ENCODE measurements around the gene ZNF691.

The ZNF691 gene

DNA sequence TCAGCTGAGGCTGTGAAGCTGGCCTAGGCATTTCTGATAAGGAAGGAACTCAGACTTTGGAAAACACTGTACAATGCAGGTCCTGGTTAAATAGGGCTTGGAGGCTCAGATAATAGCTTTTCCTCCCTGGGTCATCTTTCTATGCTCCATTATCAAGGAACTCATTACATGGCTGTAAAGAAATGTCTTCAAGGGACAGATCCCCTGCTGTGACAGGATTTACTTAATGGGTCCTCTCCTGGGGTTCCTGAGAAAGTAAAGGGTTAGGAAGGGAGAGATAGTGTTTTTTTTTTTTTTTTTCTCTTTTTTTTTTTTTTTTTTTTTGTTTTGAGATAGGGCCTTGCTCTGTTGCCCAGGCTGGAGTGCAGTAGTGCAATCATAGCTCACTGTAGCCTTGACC, 15.1 kb upstream of the ZNF691 start:
- H3K4me3 ChIP-seq (ENCODE audit: low read depth, low read length): no peak overlapping the region

- no peak overlapping the region for H3K4me3 ChIP-seq (ENCODE audit: low read depth, low read length)
These were observed 13.7 kb upstream of the ZNF691 start for GRCh38 chr1:42832641-42833240.

GRCh38 chr1:42833981-42834380, 12.4 kb upstream of the ZNF691 start:
- no peak overlapping the region for H3K4me3 ChIP-seq (ENCODE audit: low read depth, low read length)

- no peak overlapping the region for H3K4me3 ChIP-seq (ENCODE audit: low read depth, low read length)
These were observed 11.6 kb upstream of the ZNF691 start for GRCh38 chr1:42834803-42835202.

GRCh38 chr1:42835422-42835821, 11.0 kb upstream of the ZNF691 start:
- H3K4me3 ChIP-seq (ENCODE audit: low read depth, low read length): no peak overlapping the region

DNA sequence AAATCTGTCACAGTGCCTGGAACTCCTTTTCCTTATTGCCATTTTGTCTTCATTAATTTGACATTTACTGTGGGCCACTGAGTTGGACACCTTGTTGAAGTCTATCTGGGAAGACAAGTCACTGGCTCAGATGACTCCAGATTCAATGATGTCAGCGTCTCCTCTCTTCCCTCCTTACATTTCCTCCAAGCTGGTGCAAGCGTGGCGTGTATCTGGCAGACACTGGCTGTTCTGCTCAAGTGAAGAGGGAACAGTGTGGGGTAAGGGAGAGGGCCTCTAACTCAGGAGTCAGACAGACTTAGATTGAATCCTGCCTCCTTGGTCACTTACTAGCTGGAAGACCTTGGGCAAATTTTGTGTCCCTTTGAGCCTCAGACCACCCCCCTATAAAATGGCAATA, 8.7 kb upstream of the ZNF691 start:
- H3K4me3 ChIP-seq (ENCODE audit: low read depth, low read length): no peak overlapping the region

DNA sequence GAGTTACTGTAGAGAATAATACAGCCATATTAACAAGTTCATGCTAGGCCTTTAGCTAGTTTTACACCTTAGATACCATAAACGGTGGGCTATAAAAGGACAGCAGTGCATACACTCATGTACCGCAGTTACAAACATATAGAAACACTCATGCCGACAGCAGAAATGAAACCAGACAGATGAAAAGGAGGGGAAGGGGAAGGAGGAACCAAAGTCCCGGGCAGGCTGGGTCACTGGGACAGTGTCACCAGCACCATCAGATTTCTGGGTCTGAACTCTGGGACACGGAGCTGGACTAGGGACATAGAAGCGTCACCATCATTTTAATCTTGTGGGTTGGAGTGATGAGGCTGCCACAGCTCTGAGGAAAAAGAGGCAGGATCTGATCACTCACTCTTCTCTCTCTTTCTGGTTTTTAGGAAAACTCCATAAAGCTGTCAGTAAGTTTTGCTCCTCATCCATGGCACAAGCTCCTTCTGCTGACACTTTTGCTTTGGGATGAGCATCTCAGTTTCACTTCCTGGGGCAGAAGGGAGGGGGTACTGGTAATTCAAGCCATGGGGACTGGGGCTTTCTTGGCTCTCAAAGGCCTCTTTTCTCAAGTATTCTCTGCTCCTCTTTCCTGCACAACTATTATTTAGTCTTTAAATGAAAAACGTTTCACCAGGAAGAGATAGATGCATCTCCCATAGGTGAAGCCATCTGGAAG, 7.8 kb upstream of the ZNF691 start:
- H3K4me3 ChIP-seq (ENCODE audit: low read depth, low read length): no peak overlapping the region

- H3K4me3 ChIP-seq (ENCODE audit: low read depth, low read length): no peak overlapping the region
These were observed 5.4 kb upstream of the ZNF691 start for GRCh38 chr1:42841010-42841409.

- H3K4me3 ChIP-seq (ENCODE audit: low read depth, low read length): no peak overlapping the region
These were observed 4.8 kb upstream of the ZNF691 start for GRCh38 chr1:42841440-42842147.

DNA sequence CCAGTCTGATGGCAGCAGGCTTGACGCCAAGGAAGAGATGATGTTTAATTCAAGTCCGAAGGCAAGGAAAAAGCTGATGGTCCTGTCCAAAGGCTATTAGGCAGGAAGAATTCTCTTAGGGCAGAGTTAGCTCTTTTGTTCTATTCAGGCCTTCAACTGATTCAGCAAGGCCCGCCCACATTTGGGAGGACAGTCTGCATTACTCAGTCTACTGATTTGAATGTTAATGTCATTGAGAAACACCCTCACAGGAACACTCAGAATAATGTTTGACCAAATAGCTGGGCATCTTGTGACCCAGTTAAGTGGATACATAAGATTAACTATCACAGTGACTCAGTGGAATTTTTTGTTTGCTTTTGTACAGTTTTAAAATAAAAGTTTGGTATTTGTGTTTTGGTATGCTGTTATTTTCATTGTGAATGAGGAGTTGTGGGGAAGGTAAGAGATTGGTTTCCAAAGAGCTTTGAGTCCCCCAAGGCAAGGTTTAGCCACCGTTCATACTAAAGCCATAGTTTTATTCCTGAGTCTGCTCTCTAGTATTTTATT, 1.7 kb upstream of the ZNF691 start:
- no peak overlapping the region for H3K4me3 ChIP-seq (ENCODE audit: low read depth, low read length)

DNA sequence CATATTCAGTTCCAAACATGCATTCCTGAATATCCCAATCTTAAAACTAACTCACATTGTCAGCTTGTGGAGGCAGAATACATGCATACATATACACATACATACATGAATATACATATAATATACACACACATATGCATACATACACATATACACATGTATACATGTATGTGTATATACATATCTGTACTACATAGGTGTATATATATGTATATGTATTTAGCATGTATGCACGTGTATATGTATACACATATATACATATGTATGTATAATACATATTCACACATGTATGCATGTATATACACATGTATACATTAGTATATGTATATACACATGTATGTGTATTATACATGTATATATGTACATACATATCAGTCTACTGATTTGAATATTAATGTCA, 1.2 kb upstream of the ZNF691 start:
- no peak overlapping the region for H3K4me3 ChIP-seq (ENCODE audit: low read depth, low read length)

DNA sequence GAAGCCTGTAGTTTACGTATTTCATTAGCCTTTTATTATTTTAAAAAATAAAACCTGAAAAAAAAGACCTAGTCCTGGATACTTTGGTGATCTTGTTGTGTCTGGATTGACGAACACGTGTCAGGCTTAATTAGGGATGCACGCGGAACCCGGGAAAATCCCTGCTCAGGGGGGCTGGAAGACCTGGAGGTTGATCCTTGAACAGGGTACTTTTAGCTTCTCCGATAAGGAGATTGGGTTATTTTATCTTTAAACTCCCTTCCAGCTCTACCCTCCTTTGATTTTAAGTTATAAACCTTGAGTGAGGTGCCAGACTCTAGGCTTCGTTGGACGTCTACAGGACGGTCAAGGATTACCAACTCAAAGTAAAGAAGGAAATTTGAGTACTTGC, 552 bp upstream of the ZNF691 start:
- peak overlapping the region; percentile 86 for H3K4me3 ChIP-seq (ENCODE audit: low read depth, low read length)

DNA sequence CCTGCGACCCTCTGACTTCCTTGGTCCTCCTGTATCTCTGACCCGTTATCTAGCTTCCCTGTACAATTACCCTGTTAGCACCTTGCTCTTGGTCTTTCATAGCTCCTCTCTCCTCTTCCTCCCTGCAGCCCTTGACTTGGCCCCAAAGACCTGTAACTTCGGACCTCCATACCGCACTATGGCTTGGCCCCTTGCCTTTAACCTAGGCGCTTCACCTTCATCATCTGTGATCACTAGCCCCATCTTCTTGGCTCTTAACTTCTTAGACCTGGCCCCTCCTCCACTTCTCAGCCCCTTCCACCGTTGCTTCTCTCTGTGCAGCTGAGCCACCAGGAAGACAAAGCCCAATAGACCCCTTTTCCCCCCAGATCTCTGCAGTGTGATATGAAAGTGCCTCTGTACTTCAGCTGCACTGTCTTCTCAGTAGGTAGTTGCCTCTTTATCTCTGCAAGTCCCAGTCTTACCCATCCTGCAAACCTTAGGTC, 740 bp downstream of the ZNF691 start:
- H3K4me3 ChIP-seq (ENCODE audit: low read depth, low read length): peak overlapping the region; percentile 86

GRCh38 chr1:42847721-42848460, 1.5 kb downstream of the ZNF691 start:
- peak overlapping the region; percentile 86 for H3K4me3 ChIP-seq (ENCODE audit: low read depth, low read length)

DNA sequence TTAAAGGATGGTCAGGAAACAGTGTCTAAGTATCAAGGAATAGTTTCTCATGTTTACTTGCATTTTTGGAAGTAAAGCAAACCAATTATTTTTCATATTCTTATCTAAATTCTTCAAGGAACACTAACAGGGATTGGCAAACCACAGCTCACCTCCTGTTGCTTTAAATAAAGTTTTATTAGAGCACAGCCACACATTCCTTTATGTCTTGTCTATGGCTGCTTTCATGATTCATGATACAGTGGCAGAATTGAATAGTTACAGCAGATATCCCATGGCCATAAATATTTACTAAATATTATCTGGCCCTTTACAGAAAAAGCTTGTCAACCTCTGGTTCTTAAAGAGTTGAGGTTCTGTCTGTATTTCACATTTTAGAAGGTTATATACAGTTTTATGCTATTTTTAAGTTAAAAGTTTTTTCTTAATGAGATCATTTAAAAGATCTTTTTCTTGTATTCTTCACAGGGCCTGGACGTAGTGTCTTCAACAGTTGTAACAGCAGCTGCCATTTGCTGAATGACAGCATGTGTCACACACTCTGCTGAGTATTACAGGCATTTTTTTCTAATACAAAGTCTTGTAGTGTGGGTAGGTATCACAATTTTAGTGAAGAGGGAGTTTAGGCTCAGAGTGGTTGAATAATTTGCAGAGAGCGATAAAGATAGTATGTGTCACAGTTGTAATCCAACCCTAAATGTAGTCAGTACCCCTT, 2.6 kb downstream of the ZNF691 start:
- H3K4me3 ChIP-seq (ENCODE audit: low read depth, low read length): no peak overlapping the region

DNA sequence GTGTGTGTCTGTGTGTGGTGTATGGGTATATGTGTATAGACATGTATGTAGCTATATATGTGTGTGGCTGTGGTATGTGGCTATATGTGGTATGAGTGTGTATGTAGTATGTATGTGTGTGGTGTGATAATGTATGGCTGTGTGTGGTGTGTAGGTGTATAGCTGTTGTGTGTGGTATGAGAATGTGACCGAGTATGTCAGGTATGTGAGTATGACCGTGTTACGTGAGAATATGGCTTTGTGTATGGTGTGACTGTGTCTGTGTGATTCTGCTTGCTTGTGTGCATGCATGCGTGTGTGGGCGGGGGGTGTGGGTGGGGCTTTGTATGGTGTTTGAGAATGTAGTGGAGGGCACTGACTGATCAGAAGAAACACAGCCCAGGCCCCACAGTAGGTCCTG, 3.5 kb downstream of the ZNF691 start:
- no peak overlapping the region for H3K4me3 ChIP-seq (ENCODE audit: low read depth, low read length)

GRCh38 chr1:42851420-42851819, 5.0 kb downstream of the ZNF691 start:
- H3K4me3 ChIP-seq (ENCODE audit: low read depth, low read length): no peak overlapping the region

- no peak overlapping the region for H3K4me3 ChIP-seq (ENCODE audit: low read depth, low read length)
These were observed 5.7 kb downstream of the ZNF691 start for GRCh38 chr1:42851960-42852607.

- no peak overlapping the region for H3K4me3 ChIP-seq (ENCODE audit: low read depth, low read length)
These were observed 6.2 kb downstream of the ZNF691 start for GRCh38 chr1:42852608-42852980.
